Kasumi-1 (cell line): Measurements from ENCODE around the gene DOCK2.
"Not testable (repeated sequence)": the region's sequence is repeated elsewhere in the genome, so short reads cannot be mapped to it uniquely, and the experiment has no call there.

ENCODE experiments used
- DNase-seq, 2 experiments: peaks; one replicate each; lab custom pipeline; 2025; lab: John Stamatoyannopoulos, UW

DOCK2 gene

GRCh38 chr5:169817031-169817430 lies 180.0 kb downstream of the DOCK2 start:
- no peak for DNase-seq

DNA sequence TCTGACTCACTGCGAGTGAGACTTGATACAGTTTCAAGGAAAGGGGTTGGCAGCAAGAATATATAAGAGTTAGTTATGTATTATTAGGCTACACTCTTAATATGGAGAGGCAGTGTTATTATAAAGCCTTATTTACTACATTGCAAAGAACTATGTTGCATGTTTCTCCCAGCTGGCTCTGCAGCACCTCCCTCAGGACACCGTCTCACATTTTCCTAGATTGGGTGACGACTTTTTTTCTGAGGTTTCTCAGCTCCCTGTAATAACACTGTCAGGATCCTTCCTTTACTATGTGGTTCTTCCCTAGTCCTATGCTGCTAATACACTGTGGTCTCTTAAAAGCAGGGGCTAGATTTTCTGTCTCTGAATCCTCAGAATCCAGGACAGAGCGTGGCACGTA lies 189.5 kb downstream of the DOCK2 start:
- DNase-seq: peak; percentile 24 to 27

- DNase-seq: no peak
These were observed 190.7 kb downstream of the DOCK2 start for GRCh38 chr5:169827769-169828168.

GRCh38 chr5:169828385-169828784 lies 191.3 kb downstream of the DOCK2 start:
- DNase-seq: no peak

DNA sequence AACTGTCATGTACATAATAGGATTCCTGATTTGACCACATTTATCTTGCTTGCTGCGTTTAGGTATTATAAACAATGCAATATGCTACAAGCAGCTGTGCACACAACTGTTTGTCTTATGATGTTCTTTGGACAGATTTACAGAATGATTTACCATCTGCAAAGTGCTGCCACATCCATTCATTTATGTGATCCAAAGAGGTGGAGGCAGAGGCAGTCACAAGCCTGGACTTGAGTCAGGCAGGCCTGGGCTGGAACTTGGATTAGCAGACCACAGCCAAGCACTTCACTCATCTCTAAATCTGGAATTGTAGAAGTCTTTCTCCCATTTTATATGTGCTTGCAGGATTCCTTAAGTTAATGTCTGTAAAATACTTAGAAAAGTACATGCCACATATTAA lies 194.3 kb downstream of the DOCK2 start:
- DNase-seq: no peak

DNA sequence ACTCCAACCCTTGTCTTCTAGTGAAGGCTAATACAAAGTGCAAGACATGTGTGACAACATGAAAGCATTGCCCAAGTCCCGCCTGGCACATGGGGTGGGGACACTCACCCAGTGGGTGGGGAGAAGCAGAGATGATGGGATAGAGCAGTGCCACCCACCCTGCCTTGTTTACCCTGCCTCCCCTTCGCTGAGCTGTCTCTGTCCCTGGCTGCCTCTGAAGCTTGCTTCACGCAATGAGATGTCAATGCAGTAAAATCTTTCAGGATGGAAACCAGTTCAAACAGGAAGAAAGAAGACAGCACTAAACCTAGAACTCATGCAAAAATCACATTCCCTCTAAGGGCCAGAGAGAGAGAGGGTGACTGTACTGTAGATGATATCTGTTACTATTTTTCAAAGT lies 195.2 kb downstream of the DOCK2 start:
- DNase-seq: no peak

GRCh38 chr5:169832845-169833244 lies 195.8 kb downstream of the DOCK2 start:
- DNase-seq: no peak

GRCh38 chr5:169833681-169834292 lies 196.7 kb downstream of the DOCK2 start:
- DNase-seq: not testable (repeated sequence)

- not testable (repeated sequence) for DNase-seq
These were observed 197.5 kb downstream of the DOCK2 start for GRCh38 chr5:169834540-169834939.

DNA sequence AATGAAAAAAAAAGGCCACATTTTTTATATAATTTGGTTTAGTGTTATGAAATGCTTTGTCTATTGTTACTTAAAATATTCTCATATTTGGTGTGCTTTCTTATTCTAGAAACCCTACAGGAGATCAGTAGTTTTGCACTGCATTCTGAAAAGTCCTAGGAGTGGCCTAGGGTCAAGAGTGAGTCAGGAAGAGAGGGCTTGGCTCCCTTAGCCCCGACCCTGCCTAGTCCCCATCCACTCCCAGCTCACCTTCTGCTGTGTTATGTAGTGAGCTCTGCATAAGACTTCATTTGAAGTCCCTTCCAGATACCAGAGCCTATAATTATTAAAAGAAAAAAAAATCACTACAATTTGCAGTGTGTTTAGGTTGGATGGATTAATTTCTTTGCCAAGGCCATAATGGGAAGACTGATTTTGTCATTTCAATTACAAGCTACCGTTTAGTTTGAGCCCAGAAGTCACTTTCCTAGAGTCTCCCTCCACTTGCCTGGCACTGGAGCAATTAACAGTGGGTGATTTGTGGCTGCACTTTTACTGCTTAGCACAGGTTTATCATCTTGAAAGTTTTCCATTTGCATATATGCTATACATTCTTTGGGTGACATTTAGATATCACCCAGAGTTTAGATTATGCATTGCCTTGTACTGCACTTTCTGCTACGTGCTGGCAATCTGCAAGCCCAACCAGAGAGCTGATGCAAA lies 199.9 kb downstream of the DOCK2 start:
- DNase-seq: no peak

DNA sequence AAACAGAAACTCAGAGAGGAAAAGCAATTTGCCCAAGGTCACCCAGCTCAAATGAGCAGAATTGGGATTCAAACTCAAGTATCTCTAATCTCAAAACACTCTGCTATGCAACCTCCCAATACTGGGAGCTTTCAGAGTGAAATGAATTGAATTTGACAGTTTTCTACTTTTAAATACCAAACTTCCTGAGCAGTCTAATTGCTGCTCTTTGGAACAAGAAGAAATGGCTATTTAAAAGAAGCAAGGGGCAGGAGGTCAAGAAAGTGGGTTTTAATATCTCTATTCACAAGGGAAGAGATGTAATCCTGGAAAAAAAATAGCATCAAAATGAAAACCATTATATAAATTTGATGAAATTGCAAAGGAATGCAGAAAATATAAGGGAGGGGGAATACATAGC lies 200.6 kb downstream of the DOCK2 start:
- no peak for DNase-seq

GRCh38 chr5:169838688-169839087 lies 201.6 kb downstream of the DOCK2 start:
- no peak for DNase-seq

GRCh38 chr5:169840405-169840804 lies 203.3 kb downstream of the DOCK2 start:
- no peak for DNase-seq

DNA sequence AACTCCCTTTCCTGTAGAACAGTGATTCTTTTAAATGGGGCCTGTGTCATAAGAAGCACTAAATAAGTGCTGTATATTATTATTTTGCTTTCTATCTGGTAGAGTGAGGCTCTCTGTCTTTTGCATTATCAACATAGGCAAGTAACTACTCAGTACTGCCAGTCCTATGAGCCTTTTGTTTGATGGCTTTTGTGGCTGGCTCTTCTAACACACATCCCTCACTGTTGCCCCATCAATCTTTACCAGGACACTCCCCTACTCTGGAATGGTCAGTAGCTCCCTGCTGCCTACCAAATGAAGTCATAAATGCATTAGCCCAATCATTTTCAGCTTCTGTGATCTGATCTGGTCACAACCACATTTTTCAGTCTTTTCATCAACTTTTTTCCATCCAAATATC lies 205.6 kb downstream of the DOCK2 start:
- DNase-seq: no peak

- no peak for DNase-seq
These were observed 210.4 kb downstream of the DOCK2 start for GRCh38 chr5:169847519-169847918.

GRCh38 chr5:169848271-169848670 lies 211.2 kb downstream of the DOCK2 start:
- no peak for DNase-seq

DNA sequence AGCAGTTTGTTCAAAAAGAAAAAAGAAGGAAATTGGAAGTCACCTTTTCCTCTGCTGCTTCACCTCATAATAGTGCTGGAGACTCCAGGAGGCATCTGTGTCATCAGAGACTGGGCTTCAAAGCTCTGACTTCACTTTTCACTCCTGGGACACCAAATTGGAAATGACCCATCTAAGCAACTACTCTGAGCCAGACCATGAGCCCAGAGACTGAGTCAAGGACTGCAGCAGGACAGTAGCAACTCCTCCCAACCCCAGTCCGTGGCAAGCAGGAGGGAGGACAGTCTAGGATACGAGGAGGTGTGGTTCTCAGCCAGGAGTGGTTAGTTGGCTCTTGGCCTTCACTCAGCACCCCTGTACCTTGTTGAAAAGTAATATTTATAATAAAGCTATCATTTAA lies 211.7 kb downstream of the DOCK2 start:
- DNase-seq: no peak

- DNase-seq: no peak
These were observed 213.3 kb downstream of the DOCK2 start for GRCh38 chr5:169850409-169850808.

DNA sequence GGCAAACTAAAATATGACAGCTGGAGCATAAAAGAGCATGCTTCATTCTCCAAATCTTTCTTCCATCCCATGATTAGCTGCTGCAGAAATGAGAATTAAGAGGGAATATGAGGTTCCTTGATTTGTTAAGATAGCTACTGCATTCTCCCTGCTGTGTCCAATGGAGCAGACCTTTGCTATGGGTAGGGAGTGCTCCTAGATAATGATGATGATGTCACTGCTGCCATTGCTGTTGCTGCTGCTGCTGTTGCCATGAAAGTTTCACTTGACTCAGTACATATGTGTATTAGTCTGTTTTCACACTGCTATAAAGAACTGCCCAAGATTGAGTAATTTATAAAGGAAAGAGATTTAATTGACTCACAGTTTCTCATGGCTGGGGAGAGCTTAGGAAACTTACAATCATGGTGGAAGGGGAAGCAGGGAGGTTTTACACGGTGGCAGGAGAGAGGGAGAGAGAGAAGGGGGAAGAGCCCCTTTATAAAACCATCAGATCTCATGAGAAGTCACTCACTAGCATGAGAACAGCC lies 214.3 kb downstream of the DOCK2 start:
- DNase-seq: no peak

DNA sequence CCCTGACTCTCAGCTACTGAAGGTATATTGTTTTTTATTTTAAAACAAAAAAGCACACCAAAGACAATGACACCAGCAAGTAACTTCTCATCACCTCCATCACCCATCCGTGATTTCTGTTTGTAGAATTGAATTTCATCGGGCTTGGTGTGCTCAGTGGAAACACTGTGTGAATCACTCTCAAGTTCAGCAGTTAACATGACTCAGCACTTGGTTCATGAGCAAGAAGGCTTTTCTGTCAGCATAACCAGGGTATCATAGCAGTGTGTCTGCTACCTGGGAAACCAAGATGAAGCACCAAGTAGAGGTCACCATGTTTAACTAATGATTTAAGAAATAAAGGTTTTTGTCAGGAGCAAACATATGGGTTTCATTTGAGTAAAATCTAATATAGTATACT lies 219.5 kb downstream of the DOCK2 start:
- no peak for DNase-seq

GRCh38 chr5:169860585-169860984 lies 223.5 kb downstream of the DOCK2 start:
- no peak for DNase-seq

- no peak for DNase-seq
These were observed 224.4 kb downstream of the DOCK2 start for GRCh38 chr5:169861433-169861832.

DNA sequence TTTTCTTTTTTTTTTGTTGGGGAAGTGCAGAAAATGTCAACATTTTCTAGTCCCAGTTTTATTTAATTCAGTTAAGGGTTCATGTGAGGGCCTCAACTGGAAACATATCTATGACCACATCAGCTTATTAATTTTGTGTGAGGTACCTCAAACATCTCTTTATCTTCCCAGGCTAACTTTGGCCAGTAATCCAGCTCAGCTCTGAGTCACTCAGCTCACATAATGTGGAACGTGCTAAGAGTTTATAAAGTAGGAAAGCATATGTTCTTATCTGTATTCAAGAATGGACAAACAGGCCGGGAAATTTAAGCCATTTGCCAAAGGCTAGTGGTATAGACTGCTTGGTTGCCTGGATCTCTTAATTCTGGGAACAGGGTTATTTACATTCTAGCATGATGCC lies 224.9 kb downstream of the DOCK2 start:
- no peak for DNase-seq

- no peak for DNase-seq
These were observed 225.3 kb downstream of the DOCK2 start for GRCh38 chr5:169862391-169862811.
